ENCODE data around the gene E2F4. TPM values are rescaled to one million over a fixed set of nuclear protein-coding genes. Genes with fewer than 3 reads are reported as not detected.

Gene E2F4
- total and polyA plus RNA-seq, 2 experiments from 2014 or later = 67.0 to 135 TPM

DNA sequence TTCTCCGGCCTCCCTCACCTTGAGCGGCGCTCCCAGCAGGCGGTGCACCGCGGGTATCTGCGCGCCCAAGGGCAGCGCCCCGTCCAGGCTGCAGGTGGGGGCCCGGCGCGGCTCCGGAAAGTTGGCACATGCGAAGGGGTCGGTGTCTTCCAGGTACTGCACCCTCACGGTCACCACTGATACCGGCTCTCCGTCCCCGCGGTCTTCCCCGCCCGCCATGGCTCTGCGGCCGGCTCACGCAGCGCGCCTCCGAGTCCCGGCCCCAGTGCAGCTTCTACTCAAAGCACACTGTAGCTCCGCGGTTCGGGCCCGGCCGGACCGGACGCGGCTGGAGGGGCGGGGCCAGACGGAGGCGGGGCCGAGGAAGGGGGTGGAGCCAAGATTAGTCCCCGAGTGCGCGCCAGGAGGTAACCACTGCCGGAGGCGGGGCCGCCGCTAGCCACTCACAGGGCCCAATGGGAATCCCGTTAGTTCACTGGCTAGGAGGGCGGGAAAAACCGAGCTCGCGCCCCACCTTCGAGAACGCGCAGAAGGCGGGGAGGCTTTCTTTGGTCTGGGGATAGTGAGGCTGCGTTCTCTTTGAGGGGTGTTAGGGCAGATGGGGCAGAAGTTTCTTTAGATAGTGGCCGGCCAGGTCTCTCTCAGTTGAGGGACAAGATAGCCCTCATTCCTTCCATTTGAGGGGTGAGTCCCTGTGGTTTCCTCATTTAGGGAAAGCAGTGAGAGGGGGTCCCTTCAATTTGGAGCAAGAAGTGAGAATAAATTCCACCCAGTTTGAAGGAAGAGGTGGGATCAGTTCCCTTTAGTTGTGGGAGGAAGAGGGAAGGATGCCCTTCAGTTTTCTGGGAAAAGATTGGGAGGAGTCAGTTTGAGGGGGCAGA, 55.5 kb downstream of the E2F4 start, which contains the start of gene FHOD1:
Gene FHOD1 (minus strand): TSS at position 290 of the 881 bp plus-strand sequence. CDS start 71 bp downstream, at position 219.
- peaks cover 30% of the 10 kb centered on the region for H3K79me2 ChIP-seq (replicated peaks; ENCODE audit: insufficient read depth)
- peak within 1 kb of the TSS; percentile 94 for H3K4me2 ChIP-seq
- H3K27ac ChIP-seq (ENCODE audit: low read depth) = peak within 1 kb of the TSS; percentile 94
- no peaks in the 10 kb centered on the region; the same call in 1 of the 2 replicates for H3K36me3 ChIP-seq (ENCODE audit: insufficient read depth)
- H3K4me1 ChIP-seq (ENCODE audit: insufficient read depth) = peaks cover 23% of the 10 kb centered on the region
- H3K9me2 ChIP-seq (ENCODE audit: insufficient read depth) = no peaks in the 10 kb centered on the region
- Mint-ChIP-seq H3K4me3 (peak within 1 kb of the TSS; percentile 90), H3K9me3 (no peaks in the 10 kb centered on the region; the same call in 2 of the 3 replicates), H3K36me3 (ENCODE audit: low read depth) (peaks cover 5% of the 10 kb centered on the region; the same call in 2 of the 3 replicates), H3K27me3 (ENCODE audit: insufficient read depth, low read depth, poor library complexity) (peaks cover 31% of the 10 kb centered on the region), H3K27ac (peak within 1 kb of the TSS; percentile 97), H3K4me1 (peaks cover 42% of the 10 kb centered on the region)
- peaks cover 18% of the 10 kb centered on the region for H3F3A ChIP-seq (replicated peaks; ENCODE audit: low read depth)
- no peaks in the 10 kb centered on the region; the same call in 1 of the 2 replicates for H4K20me1 ChIP-seq (replicated peaks; ENCODE audit: insufficient read depth)
- peak; percentile 80 for TF ChIP-seq POLR2AphosphoS5 (IDR thresholded peaks at IDR 0.05; ENCODE audit: low read depth)
- TF ChIP-seq, protein P1, sequence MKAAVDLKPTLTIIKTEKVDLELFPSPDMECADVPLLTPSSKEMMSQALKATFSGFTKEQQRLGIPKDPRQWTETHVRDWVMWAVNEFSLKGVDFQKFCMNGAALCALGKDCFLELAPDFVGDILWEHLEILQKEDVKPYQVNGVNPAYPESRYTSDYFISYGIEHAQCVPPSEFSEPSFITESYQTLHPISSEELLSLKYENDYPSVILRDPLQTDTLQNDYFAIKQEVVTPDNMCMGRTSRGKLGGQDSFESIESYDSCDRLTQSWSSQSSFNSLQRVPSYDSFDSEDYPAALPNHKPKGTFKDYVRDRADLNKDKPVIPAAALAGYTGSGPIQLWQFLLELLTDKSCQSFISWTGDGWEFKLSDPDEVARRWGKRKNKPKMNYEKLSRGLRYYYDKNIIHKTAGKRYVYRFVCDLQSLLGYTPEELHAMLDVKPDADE (IDR thresholded peaks at IDR 0.05) = no peak
- peak; percentile 98 for DNase-seq (ENCODE audit: low spot score)
- peak; percentile 47 for ATAC-seq
- H3K27me3 ChIP-seq (ENCODE audit: insufficient read depth) = peaks cover 34% of the 10 kb centered on the region
- peak within 1 kb of the TSS; percentile 89 for H3K4me3 ChIP-seq
- peak within 1 kb of the TSS; percentile 97 for H2AFZ ChIP-seq

DNA sequence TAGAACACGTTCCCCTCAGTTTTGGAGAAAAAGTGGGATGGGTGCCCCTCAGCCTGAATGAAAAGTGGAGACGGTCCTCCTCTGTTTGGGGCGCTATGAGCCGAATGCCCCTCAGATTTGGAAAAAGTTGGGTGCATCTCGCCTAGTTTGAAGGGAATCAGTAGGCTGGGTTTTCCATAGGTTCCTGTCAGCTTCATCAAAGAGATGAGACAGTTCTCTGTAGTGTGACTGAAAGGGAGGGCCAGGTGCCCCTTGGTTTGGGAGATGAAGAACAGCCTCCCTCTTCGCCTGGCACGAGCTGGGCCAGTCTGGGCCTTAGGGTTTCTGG, 56.1 kb downstream of the E2F4 start:
- Histone ChIP-seq H3K9me2 (ENCODE audit: insufficient read depth) (no peaks in the 10 kb centered on the region), H3K27ac (ENCODE audit: low read depth) (no peak overlapping the region), H3K4me3 (peak overlapping the region; percentile 89), H3K79me2 (replicated peaks; ENCODE audit: insufficient read depth) (peaks cover 26% of the 10 kb centered on the region), H3K4me1 (ENCODE audit: insufficient read depth) (peaks cover 23% of the 10 kb centered on the region), H3K27me3 (ENCODE audit: insufficient read depth) (peaks cover 34% of the 10 kb centered on the region), H3K36me3 (ENCODE audit: insufficient read depth) (no peaks in the 10 kb centered on the region; the same call in 1 of the 2 replicates), H3K4me2 (peak overlapping the region; percentile 94), H4K20me1 (replicated peaks; ENCODE audit: insufficient read depth) (no peaks in the 10 kb centered on the region; the same call in 1 of the 2 replicates), H3F3A (replicated peaks; ENCODE audit: low read depth) (peaks cover 18% of the 10 kb centered on the region), H2AFZ (peak overlapping the region; percentile 97; the same call in 1 of the 2 replicates)
- ATAC-seq (peak; percentile 1), DNase-seq (ENCODE audit: low spot score) (no peak)
- Mint-ChIP-seq H3K9me3 (no peaks in the 10 kb centered on the region), H3K4me1 (peaks cover 39% of the 10 kb centered on the region), H3K36me3 (ENCODE audit: low read depth) (peaks cover 5% of the 10 kb centered on the region; the same call in 2 of the 3 replicates), H3K27me3 (ENCODE audit: insufficient read depth, low read depth, poor library complexity) (peaks cover 28% of the 10 kb centered on the region), H3K27ac (no peak overlapping the region), H3K4me3 (peak overlapping the region; percentile 90)
- no peak for TF ChIP-seq EZH2 (IDR thresholded peaks at IDR 0.05; ENCODE audit: low read depth, unreplicated experiment)
- no peak for TF ChIP-seq CREB1 (CRISPR knock-in tag; IDR thresholded peaks at IDR 0.05; ENCODE audit: low read depth)
- TF ChIP-seq, protein P1 (IDR thresholded peaks at IDR 0.05) = no peak
- TF ChIP-seq EZH2phosphoT487 (IDR thresholded peaks at IDR 0.05; ENCODE audit: unreplicated experiment) = no peak
- no peak for TF ChIP-seq NANOG (IDR thresholded peaks at IDR 0.05; ENCODE audit: borderline replicate concordance)
- no peak for TF ChIP-seq JUNB (IDR thresholded peaks at IDR 0.05; ENCODE audit: unreplicated experiment)
- TF ChIP-seq, protein P2, sequence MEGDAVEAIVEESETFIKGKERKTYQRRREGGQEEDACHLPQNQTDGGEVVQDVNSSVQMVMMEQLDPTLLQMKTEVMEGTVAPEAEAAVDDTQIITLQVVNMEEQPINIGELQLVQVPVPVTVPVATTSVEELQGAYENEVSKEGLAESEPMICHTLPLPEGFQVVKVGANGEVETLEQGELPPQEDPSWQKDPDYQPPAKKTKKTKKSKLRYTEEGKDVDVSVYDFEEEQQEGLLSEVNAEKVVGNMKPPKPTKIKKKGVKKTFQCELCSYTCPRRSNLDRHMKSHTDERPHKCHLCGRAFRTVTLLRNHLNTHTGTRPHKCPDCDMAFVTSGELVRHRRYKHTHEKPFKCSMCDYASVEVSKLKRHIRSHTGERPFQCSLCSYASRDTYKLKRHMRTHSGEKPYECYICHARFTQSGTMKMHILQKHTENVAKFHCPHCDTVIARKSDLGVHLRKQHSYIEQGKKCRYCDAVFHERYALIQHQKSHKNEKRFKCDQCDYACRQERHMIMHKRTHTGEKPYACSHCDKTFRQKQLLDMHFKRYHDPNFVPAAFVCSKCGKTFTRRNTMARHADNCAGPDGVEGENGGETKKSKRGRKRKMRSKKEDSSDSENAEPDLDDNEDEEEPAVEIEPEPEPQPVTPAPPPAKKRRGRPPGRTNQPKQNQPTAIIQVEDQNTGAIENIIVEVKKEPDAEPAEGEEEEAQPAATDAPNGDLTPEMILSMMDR (conservative IDR thresholded peaks at IDR 0.05; ENCODE audit: low read depth in 2 of 2) = no peak
- TF ChIP-seq ZNF114 (CRISPR knock-in tag; IDR thresholded peaks at IDR 0.05) = no peak
